AG10803 (cell line): ENCODE data around the gene CPNE6.

Source experiments
- DNase-seq: peaks from one replicate; pipeline ENCODE4 v3.0.0; 2010; ENCODE audit warnings: low read depth
- H3K4me3 ChIP-seq: 2 replicates; pipeline ENCODE4 v1.5.1; 2011; ENCODE audit warnings: mild to moderate bottlenecking, low read length, control low read depth
- CTCF ChIP-seq: conservative IDR thresholded peaks from 2 replicates; pipeline ENCODE4 v1.5.1; 2011; ENCODE audit warnings: mild to moderate bottlenecking, low read length, control low read depth, inconsistent platforms

The CPNE6 gene

DNA sequence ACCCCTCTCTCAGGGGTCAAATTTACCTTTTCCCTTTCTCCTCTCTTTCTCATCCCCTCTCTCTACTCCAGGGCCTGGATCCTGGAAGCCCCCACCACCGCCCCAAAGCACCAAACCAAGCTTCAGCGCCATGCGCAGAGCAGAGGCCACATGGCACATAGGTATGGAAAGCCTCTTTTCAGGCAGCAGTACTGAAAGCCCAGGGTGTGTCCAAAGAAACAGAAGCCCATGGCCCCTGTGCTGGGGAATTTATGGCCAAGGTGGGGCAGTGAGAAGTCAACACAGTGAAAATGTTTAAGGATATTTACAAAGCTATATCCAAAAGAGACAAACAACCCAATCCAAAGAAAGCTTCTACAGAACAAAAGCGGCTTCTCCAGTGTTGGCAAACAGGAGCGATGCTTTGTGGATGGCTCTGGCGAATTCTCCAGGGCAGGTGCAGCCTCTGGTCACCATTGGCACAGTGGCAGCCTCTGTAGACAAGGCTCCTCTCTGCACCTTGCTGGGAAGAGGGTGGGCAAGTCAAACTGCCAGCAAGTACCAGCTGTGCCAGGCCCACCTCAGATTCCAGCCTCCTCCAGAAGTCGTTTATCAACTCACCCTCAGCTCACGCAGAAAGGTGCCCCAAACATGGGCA is 4.7 kb upstream of the CPNE6 start:
- no peak for DNase-seq
- H3K4me3 ChIP-seq = no peak overlapping the region
- no peak for TF ChIP-seq CTCF

- TF ChIP-seq CTCF = no peak
- DNase-seq = no peak
- no peak overlapping the region for H3K4me3 ChIP-seq
Measured at GRCh38 chr14:24067133-24068082, 4.0 kb upstream of the CPNE6 start.

GRCh38 chr14:24068711-24069410 is 2.5 kb upstream of the CPNE6 start:
- TF ChIP-seq CTCF = no peak
- no peak overlapping the region for H3K4me3 ChIP-seq
- no peak for DNase-seq

GRCh38 chr14:24069411-24069735 is 2.0 kb upstream of the CPNE6 start:
- H3K4me3 ChIP-seq = no peak overlapping the region
- no peak for DNase-seq
- TF ChIP-seq CTCF = no peak

DNA sequence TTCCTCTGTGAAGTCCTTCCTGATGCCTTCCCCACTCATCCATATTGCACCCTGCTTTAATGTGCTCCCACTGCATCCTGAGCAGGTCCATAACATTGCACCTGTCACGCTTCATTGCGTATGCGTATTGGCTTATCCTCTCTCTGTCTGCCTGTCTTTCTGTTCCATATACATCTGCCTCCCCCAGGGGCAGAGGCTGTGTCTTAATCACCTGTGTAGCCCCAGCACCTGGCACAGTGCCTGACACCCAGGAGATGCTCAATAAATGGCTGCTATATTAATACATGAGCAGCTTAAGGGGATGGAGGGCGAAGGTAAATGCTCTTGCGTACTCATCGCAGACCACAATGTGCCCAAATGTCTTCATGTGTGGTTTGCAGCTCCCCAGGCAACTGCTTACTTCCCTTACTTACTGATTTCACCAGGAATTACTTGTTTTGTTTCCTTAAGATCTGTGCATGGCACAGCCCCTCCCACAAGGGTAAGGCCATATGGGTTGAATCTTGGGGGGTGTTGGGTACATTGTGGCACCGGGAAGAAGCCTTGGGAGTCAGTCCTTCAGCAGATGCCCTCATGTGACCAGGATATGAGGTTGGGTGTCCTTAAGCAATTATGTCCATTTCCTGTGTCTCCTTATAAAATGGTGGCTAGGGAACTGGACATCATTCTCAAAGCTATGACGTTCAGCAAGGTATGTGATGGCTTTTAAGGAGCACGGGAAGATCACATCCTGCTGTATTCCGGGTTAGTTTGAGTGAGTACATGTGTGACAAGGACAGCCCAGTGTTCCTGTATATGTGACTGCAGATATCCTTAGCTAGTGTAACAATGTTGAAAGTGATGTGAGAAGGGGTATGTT is 848 bp upstream of the CPNE6 start:
- no peak for TF ChIP-seq CTCF
- DNase-seq = no peak
- H3K4me3 ChIP-seq = no peak overlapping the region

DNA sequence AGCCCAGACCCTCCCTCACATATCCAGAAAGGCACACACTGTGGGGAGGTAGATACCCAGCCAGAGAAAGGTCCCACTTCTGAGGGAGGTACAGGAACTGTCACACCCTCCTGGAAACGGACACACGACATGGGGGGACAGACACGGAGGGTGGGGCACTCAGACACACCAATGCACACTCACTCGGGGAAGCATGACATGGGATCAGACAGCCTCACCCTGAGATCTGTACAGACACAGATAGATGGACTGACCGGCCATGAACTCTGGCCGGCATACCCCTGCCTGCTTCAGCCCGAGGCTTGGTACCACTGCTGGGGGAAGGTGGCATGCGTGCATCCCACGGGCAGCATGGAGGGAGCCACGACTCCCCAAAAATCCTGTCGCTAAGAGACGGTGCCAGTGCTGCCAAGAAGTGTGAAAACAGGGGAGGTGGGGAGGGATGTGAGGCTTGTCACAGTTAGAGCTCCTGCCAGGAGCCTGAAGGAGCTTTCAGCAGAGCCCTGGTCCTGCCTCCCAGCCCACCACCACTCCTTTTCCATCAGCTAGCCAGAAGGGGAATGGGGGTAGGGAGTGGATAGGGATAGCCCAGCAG is 571 bp downstream of the CPNE6 start:
- H3K4me3 ChIP-seq = no peak overlapping the region
- no peak for DNase-seq
- no peak for TF ChIP-seq CTCF
